ENCODE measurements around the gene MACO1. TPM values are rescaled to one million over a fixed set of nuclear protein-coding genes. Genes with fewer than 3 reads are reported as not detected.
"Not testable (repeated sequence)": the region's sequence is repeated elsewhere in the genome, so short reads cannot be mapped to it uniquely, and the experiment has no call there.

Gene MACO1
- polyA plus RNA-seq, 2 of the 4 experiments (the other 2 are of a cell fraction), result 6.3 to 7.5 TPM

GRCh38 chr1:25458541-25459298 is 28.0 kb downstream of the MACO1 start:
- 87% methylated on average over 7 of the region's 7 CpGs for WGBS (ENCODE audit: missing lambda C conversion rate)
- Histone ChIP-seq H3K4me2 (no peak overlapping the region), H3K4me3 (no peak overlapping the region), H3K27ac (no peak overlapping the region), H3K9me3 (no peaks in the 10 kb centered on the region), H3K4me1 (no peaks in the 10 kb centered on the region)
- TF ChIP-seq POLR2AphosphoS2 (conservative IDR thresholded peaks at IDR 0.05; ENCODE audit: low read length) (no peak), NPAS2 (CRISPR knock-in tag; IDR thresholded peaks at IDR 0.05; ENCODE audit: borderline replicate concordance) (no peak), HOXB5 (CRISPR knock-in tag; IDR thresholded peaks at IDR 0.05) (no peak), HOXA7 (CRISPR knock-in tag; IDR thresholded peaks at IDR 0.05) (no peak), MYC (IDR thresholded peaks at IDR 0.05; ENCODE audit: borderline replicate concordance, low read length) (no peak), ZC3H11A (IDR thresholded peaks at IDR 0.05) (no peak)
- TF ChIP-seq, protein P1, sequence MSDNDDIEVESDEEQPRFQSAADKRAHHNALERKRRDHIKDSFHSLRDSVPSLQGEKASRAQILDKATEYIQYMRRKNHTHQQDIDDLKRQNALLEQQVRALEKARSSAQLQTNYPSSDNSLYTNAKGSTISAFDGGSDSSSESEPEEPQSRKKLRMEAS (IDR thresholded peaks at IDR 0.05), result no peak
- TF ChIP-seq, protein P2, sequence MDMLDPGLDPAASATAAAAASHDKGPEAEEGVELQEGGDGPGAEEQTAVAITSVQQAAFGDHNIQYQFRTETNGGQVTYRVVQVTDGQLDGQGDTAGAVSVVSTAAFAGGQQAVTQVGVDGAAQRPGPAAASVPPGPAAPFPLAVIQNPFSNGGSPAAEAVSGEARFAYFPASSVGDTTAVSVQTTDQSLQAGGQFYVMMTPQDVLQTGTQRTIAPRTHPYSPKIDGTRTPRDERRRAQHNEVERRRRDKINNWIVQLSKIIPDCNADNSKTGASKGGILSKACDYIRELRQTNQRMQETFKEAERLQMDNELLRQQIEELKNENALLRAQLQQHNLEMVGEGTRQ (IDR thresholded peaks at IDR 0.05), result no peak
- POLR2A ChIA-PET, result no interaction called here
- ATAC-seq (no peak), FAIRE-seq (no peak), DNase-seq (ENCODE audit: low read depth in 1 of 2, low spot score in 1 of 2) (no peak)
- CTCF ChIA-PET, result no interaction called here

GRCh38 chr1:25460020-25460419 is 29.3 kb downstream of the MACO1 start:
- CTCF ChIA-PET, result interaction anchor here (1.0 to 1.3 kb wide), 2 partner anchors 32 to 61 kb away, joined by 3 to 4 read pairs; no protein-coding TSS in a partner anchor
- H3K4me1 ChIP-seq, result no peaks in the 10 kb centered on the region
- 72% methylated on average over 3 of the region's 3 CpGs for WGBS (ENCODE audit: missing lambda C conversion rate)
- no peak overlapping the region for H3K4me3 ChIP-seq
- ATAC-seq (no peak), DNase-seq (ENCODE audit: low read depth in 1 of 2, low spot score in 1 of 2) (no peak), FAIRE-seq (no peak)
- H3K27ac ChIP-seq, result no peak overlapping the region
- no peaks in the 10 kb centered on the region for H3K9me3 ChIP-seq
- POLR2A ChIA-PET, result no interaction called here
- no peak for TF ChIP-seq MYC (IDR thresholded peaks at IDR 0.05; ENCODE audit: borderline replicate concordance, low read length)
- no peak for TF ChIP-seq E2F6 (IDR thresholded peaks at IDR 0.05; ENCODE audit: borderline replicate concordance, low read depth)
- no peak for TF ChIP-seq POLR2AphosphoS2 (conservative IDR thresholded peaks at IDR 0.05; ENCODE audit: low read length)
- no peak for TF ChIP-seq CTCF (IDR thresholded peaks at IDR 0.05)
- no peak overlapping the region for H3K4me2 ChIP-seq

GRCh38 chr1:25460816-25461215 is 30.1 kb downstream of the MACO1 start:
- ATAC-seq; H3K4me3 ChIP-seq; H3K4me1 ChIP-seq; H3K9me3 ChIP-seq; FAIRE-seq; H3K4me2 ChIP-seq; H3K27ac ChIP-seq; DNase-seq (ENCODE audit: low read depth in 1 of 2, low spot score in 1 of 2); POLR2A ChIA-PET: not testable (repeated sequence)
- WGBS (ENCODE audit: missing lambda C conversion rate), result 74% methylated on average over 4 of the region's 4 CpGs
- CTCF ChIA-PET, result interaction anchor here (1.0 to 1.3 kb wide), 3 partner anchors 15 to 60 kb away, joined by 3 to 4 read pairs (median 3); no protein-coding TSS in a partner anchor

- H3K9me3 ChIP-seq, result no peaks in the 10 kb centered on the region
- TF ChIP-seq NR3C1 (IDR thresholded peaks at IDR 0.05) (no peak), FOXS1 (CRISPR knock-in tag; IDR thresholded peaks at IDR 0.05) (no peak), HOXA7 (CRISPR knock-in tag; IDR thresholded peaks at IDR 0.05) (no peak), NPAS2 (CRISPR knock-in tag; IDR thresholded peaks at IDR 0.05; ENCODE audit: borderline replicate concordance) (no peak), ZFP36 (IDR thresholded peaks at IDR 0.05; ENCODE audit: borderline replicate concordance, partially characterized antibody) (no peak)
- FAIRE-seq (no peak), ATAC-seq (no peak), DNase-seq (ENCODE audit: low read depth in 1 of 2, low spot score in 1 of 2) (no peak)
- H3K27ac ChIP-seq, result no peak overlapping the region
- no peak overlapping the region for H3K4me2 ChIP-seq
- POLR2A ChIA-PET, result no interaction called here
- CTCF ChIA-PET, result no interaction called here
- no peaks in the 10 kb centered on the region for H3K4me1 ChIP-seq
- WGBS (ENCODE audit: missing lambda C conversion rate), result 98% methylated on average over 2 of the region's 2 CpGs
- no peak overlapping the region for H3K4me3 ChIP-seq
These were observed 31.2 kb downstream of the MACO1 start for GRCh38 chr1:25461849-25462248.

Data from A549 (cell line).